ENCODE results near the gene PDGFRA.
A peak's percentile ranks its signal among the peaks of the same experiment; 100 is the strongest.
"Not testable (repeated sequence)": the region's sequence is repeated elsewhere in the genome, so short reads cannot be mapped to it uniquely, and the experiment has no call there.

PDGFRA gene

DNA sequence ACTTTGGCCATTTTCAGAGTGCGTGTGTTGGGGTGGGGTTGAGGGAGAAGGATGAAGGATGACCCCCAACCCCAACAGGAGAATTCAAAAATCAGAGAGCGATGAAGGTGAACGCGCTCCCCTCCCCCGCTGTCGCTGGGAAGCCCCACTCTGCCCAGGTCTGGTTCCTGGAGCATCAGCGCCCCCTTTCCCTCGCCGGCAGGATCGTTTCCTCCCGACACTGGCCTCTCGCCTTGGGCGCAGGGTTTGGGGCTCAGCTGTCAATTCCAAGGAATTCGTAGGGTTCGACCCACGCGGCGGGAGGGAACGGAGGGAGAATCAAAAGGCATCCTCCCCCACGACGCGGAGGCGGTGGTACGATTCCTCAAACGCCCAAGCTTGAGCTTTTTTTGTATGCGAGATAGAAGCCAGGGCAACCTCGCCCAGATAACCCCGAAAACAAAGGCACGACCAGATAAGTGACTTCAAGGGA, 1.0 kb upstream of the PDGFRA start:
- DNase-seq: peak; percentile 39

DNA sequence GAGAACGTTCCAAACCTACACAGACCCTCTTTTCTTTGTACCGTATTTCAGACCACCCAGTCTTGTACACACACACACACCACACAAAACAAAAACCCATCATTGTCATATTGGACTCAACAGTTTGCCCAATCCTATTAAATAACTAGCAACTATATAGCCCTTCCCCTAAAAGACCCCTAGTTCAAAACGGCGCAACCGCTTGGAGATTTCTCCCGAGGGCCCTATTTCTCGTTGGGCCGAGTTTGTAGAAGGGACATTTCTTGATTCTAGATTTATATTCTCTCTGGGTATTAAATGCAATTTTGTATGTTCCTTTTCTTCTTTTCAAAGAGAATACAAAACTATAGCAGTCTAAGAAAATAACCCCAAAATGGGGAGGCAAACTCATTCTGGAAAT, 547 bp upstream of the PDGFRA start:
- DNase-seq: no peak

DNA sequence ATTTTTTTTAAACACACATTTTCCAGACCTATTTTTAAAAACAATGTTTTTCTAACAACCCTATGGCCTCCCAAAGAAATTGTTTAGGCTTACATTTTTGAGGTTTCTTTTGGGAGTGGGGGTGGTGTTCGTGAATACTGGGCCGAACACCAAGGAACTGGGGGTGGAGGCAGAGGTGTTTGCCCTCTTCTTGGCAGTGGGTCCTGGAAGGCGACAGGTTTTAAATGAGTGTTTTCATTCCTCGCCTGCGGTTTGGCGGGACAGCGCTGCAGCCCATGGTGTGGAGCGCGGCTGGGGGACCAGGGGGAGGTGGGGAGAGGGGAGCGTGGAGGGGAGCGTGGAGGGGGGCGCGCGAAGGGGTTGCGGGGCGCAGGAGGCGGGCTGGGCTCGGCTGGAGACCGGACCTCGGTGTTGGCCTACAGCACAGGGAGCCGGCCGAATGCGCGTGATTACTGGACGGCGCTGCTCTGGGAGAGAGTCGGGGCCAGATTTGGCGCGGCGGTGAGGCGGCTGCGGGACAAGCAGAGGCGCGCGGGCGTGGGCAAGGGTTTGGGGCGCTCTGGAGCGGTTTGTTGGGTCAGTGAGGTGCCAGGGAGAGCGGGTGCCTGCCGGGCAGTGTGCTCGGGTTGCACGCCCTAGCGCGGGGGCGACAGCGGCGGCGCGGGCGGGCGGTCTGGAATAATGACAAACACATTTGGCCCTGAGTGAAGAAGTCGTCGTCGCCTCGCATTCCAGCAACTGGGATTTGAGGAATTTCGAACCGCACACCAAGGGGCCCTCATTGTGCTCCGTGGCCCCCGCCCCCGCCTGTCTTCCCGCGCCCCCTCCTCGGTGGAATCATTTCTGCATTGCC, 764 bp downstream of the PDGFRA start:
- no peak for DNase-seq

DNA sequence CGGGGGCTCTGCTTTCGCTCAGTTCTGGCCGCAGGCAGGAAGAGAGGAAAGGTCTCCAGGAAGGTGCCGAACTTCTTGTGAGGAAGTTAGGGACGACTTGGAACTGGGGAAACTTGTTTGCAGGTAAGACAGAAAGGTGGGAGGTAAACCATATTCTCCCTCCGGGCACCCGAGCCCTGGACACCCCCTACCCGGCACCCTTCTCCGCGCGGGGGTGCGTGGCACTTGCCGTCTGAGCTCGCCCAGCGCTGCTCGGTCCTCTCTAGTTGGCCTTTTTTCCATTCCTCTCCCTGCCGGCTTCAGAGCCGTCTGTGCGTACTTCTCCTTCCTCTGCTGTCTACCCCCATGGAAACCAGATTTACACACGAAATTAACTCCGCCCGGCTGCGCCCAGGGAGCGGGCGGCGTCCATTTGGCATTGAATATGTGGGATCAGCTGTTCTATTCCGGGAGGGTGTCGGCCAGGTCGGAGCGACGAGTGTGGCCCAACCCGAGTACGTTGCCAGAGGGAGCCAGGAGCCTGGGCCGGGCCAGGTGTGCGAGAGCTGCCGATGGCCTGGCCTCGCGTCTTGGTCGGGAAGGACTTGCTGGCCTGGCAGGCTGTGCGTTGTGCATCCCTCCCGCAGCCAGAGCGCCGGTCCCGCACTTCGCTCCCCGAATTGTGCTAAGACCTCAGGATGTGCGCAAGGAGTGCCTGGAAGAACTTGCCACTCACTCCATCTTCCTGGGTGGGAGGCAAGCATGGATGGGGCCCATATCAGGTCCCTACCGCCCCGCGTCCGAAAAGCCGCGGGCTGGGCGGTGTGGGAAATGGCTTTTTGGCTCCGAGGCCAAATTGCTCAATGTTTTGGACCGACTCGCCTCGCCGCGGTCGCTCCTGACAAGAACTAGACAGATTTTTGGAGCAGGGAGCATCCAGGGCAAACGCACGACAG, 1.7 kb downstream of the PDGFRA start:
- DNase-seq: no peak

DNA sequence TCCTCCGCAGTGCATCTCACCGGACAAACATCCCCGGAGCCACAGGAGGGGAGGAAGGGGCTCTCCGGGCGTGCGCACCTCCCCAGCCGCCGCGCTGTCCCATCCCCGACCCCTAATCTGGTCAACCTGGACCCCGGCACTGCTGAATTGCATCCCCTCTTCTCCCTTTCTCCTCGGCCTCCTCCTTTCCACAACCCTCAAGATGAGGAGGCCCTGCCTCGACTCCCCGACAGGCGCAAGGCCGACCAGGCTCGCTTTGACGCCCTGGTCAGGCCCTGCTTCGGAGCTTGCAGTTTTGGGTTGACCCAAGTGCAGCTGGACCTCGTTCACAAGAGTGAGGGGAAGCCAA, 2.3 kb downstream of the PDGFRA start:
- DNase-seq: no peak

DNA sequence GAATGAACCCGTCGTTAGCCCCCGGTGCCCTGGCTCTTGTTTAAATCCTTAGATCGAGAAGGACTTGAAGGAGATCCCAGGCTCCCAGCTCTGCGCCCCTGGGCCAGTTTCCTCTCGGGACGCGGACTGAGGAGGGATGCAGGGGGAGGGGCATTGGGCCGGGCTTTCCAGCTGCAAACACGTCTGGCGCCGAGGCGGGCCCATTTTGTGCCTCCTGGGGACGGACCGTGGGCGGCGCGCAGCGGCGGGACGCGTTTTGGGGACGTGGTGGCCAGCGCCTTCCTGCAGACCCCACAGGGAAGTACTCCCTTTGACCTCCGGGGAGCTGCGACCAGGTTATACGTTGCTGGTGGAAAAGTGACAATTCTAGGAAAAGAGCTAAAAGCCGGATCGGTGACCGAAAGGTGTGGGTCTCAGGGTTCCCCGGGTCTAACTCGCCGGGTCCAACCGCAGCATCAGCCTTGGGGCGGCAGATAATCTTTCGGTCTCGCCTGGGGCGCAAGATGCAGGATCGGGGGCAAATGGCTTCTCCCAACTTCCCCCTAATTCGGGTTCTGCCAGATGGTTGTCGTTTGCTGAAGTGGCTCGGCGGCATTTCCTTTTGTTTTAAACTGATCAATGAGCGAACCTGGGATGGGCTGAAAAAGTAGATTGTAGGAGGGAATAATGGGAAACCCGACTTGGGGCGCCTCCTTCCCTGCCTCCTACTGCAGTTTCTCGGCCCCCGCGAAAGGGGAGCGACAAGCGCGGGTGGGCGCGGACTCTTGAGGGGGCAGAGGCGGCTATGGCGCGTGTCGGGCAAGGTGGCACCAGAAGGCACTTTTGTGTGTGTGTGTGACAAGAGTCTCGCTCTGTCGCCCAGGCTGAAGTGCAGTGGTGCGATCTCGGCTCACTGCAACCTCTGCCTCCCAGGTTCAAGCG, 2.9 kb downstream of the PDGFRA start:
- DNase-seq: no peak

DNA sequence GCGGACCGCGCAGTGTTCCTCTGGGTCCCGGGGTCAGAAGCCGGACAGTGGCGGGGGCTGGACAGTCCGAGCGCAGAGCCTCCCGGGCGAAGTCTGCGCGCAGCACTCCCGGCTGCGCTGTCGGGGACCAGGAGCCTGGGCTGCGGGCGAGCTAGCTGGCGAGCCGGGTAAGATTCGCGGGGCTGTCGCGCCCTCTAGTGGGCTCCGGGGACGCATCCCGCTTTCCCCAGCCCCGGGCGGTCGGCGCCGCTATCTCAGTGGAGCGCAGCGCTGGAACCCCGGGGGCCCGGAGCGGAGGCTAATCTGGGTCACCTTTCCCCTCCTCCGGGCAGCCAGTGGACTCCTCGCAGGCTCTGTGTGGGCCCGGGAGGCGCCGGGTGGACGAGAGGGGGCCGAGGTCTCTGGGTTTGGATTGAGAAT, 4.2 kb downstream of the PDGFRA start:
- peak; percentile 61 for DNase-seq

DNA sequence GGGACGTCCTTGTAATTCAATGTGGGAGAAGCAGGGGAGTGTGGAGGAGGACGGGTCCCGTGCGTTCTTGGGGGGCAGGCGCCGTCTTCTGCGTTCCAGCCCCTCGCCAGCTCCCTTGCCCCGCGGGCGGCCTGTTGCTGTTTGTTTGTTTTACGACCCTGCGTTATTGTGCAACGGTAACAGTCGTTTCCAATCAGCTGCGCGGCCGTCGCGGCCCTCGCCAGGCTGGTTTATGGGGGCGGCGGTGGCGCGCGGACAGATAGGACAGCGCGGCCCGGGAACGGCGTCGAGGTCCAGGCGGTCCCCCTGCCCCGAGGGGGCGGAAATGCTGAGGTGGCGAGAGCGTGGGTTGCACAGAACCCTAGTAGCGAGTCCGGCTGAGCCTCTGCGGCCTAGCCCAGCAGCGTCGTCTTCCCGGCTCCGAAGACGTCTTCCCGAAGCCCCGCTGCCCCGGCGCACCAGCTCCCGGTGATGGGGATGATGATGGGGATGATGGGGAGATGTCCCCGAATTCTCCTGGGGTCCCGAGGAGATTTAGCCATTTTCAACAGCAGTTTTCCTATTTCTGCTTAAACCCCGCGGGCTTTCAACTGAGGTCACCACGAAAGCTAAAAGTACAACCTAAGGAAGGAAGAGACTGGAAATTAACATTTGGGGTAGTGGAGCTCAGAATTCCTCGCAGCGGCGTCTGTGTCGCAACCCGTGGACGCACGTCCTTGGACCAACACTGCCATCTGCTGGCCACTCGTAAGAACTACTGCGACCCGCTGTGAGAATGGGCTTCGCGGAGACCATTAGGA, 4.8 kb downstream of the PDGFRA start:
- peak; percentile 38 for DNase-seq

DNA sequence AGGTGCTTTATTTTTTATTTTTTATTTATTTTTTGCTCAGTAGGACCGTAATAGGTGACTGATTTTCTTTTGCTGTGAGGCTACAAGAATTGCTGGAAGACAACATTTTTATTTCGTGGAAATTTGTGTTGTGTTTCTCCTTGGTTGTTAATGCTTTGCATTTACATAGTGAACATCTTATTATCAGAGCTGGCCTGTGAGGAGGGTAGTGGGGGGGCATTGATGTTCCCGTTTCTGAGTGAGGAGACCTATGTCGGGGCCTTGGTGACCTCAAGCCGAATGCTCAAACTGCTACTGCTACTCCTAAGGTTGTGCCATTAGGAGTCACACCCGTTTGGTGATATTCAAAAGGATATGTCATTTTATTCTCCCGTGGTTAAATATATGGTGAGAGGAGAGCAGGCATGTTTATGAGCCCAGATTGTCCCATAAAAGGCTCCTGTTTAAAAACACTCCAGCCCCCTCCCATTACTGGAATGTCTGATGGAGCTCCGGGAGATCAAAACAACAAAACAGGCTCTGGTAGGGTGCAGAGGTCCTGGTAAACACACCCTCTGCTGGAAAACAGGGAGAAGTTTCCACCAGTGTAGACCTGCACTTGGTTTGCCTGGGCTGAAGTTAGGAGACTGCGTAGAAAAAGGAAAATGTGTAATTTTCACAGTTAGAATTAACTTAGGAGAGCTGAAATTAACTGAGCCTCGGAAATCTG, 5.6 kb downstream of the PDGFRA start:
- DNase-seq: no peak

DNA sequence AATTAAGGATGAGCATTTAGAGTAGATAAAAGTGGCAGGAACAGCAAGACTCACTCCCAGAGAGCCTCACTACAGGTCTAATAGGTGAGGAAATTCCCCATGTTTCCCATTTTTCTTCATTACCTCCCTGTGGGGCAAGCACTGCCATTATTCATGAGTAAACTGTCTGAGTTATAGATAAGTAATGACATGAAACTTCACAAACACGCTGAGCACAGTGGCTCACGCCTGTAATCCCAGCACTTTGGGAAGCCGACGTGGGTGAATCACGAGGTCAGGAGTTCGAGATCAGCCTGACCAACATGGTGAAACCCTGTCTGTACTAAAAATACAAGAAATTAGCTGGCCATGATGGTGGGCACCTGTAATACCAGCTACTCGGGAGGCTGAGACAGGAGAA, 7.2 kb downstream of the PDGFRA start:
- not testable (repeated sequence) for DNase-seq

DNA sequence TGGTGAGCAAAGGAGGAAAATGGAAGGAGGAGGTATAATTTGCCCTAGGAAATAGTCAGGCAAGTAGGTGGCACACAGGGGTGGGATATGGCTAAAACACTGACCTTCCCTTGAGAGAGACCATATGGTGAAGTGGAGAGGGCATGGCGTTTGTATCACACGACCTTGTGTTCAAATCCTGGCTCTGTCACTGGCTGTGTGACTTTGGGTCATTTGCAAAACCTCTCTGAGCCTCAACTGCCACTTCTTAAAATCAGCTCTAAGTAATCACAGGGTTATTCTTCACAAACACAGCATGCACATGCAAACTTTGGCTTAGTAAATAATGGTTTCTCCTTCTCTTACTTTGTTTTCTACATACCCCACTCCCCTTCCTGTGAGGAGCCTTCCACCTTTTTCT, 8.7 kb downstream of the PDGFRA start:
- no peak for DNase-seq

DNA sequence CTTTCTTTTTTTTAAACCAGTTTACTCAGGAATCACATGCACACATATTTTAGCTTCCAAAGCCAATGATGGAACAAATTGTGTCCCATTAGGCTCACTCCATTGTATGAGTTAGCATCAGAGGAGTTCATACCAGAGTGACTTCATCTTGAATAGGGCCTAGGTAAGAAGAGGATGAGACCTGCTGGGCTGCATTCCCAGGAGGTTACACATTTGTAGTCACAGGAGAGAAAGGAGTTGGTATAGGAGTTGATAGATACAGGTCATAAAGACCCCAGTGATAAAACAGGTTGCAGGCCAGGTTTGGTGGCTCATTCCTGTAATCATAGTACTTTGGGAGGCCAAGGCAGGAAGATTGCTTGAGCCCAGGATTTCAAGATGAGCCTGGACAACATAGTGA, 9.3 kb downstream of the PDGFRA start:
- DNase-seq: no peak

DNA sequence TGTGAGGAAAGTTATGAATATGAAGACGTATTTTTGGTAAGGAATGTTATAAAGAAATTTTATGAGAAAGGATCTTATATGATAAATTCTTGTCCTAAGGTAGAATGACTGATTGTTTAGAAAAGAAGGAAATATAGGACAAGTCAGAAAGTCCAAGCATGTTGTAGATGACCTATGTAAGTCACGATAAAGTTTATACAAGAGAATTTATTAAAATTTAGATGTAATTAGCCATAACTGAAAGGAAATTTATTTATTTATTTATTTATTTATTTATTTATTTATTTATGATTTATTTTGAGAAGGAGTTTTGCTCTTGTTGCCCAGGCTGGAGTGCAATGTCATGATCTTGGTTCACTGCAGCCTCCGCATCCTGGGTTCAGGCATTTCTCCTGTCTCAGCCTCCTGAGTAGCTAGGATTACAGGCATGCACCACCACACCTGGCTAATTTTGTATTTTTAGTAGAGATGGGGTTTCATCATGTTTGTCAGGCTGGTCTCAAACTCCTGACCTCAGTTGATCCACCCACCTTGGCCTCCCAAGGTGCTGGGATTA, 12.3 kb downstream of the PDGFRA start:
- DNase-seq: not testable (repeated sequence)

DNA sequence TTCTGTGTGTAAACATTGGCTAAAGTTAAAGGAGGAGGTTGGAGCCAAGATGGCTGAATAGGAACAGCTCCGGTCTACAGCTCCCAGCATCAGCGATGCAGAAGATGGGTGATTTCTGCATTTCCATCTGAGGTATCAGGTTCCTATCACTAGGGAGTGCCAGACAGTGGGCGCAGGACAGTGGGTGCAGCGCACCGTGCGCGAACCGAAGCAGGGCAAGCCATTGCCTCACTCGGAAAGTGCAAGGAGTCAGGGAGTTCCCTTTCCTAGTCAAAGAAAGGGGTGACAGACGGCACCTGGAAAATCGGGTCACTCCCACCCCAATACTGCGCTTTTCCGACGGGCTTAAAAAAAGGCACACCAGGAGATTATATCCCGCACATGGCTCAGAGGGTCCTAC, 14.4 kb downstream of the PDGFRA start:
- DNase-seq: not testable (repeated sequence)

DNA sequence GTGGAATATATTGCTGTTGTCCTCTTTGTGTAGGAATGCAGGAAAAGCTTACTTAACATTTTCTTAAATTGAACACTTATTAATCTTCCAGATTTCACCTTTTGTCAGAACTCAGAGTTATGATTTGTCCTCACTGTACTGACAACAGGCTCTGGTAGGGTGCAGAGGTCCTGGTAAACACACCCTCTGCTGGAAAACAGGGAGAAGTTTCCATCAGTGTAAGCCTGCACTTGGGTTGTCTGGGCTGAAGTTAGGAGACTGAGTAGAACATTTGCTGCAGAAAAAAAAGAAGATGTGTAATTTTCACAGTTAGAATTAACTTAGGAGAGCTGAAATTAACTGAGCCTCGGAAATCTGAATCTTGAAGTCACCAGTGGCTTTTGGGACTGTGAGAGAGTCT, 23.2 kb downstream of the PDGFRA start:
- not testable (repeated sequence) for DNase-seq

DNA sequence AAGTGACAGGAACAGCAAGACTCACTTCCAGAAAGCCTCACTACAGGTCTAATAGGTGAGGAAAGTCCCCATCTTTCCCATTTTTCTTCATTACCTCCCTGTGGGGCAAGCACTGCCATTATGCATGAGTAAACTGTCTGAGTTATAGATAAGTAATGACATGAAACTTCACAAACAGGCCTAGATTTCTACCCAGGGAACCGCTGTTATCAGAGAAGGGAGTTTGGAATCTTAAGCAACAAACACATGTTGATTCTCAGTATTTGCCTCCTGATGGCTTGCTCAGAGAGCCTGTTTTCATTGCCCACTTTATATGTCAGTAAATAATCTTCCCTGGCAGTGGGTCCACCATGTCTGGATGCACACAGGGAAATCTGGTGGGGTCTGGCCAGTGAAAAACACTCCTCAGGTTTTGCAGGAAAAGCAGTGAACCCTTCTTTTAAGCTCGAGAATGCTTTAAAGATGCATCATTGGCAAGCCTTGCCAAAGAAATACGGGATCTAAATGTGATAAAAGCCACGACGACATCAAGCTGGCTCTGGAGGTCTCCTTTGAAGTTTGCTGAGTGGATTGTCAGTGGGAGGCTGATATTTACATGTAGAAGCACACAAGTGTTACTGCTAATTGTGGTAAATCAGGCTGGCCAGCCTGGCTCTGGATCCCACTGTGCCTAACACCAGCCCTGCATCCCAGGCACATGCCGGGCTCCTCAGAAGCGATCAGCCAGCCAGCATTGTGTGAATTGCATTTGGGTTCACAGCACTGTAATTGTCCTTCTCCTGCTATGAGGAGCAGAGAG, 25.2 kb downstream of the PDGFRA start:
- DNase-seq: no peak

DNA sequence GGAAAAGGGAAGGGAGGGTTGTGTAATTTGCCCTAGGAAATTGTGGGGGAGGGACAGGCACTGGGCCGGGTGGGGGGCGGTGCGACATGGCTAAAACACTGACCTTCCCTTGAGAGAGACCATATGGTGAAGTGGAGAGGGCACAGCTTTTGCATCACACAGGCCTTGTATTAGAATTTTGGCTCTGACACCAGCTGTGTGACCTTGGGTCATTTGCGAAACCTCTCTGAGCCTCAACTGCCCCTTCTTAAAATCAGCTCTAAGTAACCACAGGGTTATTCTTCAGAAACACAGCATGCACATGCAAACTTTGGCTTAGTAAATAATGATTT, 25.8 kb downstream of the PDGFRA start:
- DNase-seq: no peak

DNA sequence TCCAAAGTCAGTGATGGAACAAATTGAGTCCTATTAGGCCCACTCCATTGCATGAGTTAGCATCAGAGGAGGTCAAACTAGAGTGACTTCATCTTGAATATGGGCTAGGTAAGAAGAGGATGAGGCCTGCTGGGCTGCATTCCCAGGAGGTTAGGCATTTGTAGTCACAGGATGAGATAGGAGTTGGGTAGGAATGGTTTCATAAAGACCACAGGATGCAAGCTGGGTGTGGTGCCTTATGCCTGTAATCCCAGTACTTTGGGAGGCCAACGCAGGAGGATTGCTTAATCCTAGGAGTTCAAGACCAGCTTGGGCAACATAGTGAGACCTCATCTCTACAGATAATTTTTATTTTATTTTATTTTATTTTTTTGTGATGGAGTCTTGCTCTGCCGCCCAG, 26.8 kb downstream of the PDGFRA start:
- no peak for DNase-seq

DNA sequence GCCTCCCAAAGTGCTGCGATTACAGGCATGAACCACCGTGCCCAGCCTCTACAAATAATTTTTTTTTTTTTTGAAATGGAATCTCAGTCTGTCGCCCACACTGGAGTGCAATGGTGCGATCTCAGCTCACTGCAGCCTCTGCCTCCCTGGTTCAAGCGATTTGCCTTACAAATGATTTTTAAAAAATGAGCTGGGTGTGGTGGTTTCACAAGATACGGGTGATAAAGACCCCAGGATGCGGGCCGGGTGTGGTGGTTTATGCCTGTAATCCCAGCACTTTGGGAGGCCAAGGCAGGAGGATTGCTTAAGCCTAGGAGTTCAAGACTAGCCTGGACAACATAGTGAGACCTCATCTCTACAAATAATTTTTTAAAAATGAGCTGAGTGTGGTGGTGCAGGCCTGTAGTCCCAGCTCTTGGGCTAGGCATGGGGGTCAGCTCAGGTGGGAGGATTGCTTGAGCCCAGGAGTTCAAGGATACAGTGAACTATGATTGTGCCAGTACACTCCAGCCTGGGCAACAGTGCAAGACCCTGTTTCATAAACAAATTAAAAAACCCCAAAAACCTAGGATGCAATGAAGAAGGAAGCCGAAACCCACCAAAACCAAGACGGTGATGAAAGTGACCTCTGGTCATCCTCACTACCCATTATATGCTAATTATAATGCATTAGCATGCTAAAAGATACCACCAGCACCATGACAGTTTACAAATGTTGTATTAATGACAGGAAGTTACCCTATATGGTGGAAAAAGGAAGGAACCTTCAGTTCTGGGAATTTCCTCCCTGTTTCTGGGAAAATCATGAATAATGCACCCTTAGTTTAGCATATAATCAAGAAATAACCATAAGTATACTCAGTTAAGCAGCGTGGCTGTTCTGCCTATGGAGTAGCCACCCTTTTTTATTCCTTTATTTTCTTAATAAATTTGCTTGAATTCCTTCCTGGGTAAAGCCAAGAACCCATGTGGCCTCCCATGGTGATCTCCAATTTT, 27.7 kb downstream of the PDGFRA start:
- DNase-seq: no peak
